Mesenchymal stem cell (in vitro differentiated cells and primary cell): ENCODE measurements around the gene DYRK3.

ENCODE experiments used
- DNase-seq: peaks from one replicate; pipeline ENCODE4 v3.0.0-alpha.2; 2013
- H2AFZ ChIP-seq: one replicate; pipeline ENCODE4 v1.6.1; 2013; ENCODE audit warnings: low read depth, mild to moderate bottlenecking, control low read depth, inconsistent platforms, low read length, moderate library complexity
- H2AK5ac ChIP-seq: 2 replicates; pipeline ENCODE4 v1.6.1; 2013; ENCODE audit warnings: low read length, moderate library complexity, mild to moderate bottlenecking, inconsistent platforms; ENCODE audit not compliant: severe bottlenecking
- H2BK120ac ChIP-seq: one replicate; pipeline ENCODE4 v1.6.1; 2013; ENCODE audit warnings: low read depth, mild to moderate bottlenecking, inconsistent platforms, low read length, moderate library complexity
- H2BK12ac ChIP-seq, 2 experiments: one replicate each; pipeline ENCODE4 v1.6.1; 2013; ENCODE audit warnings: inconsistent platforms in 2 of 2, low read length in 2 of 2, mild to moderate bottlenecking in 2 of 2, moderate library complexity in 2 of 2, control low read depth in 1 of 2
- H2BK15ac ChIP-seq: one replicate; pipeline ENCODE4 v1.6.1; 2013; ENCODE audit warnings: mild to moderate bottlenecking, low read depth, inconsistent platforms; ENCODE audit not compliant: poor library complexity, severe bottlenecking
- H2BK5ac ChIP-seq: 2 replicates; pipeline ENCODE4 v1.6.1; 2013; ENCODE audit warnings: low read depth, mild to moderate bottlenecking, low read length, control low read depth, inconsistent platforms; ENCODE audit not compliant: poor library complexity, severe bottlenecking
- H3K14ac ChIP-seq, 2 experiments: one replicate each; pipeline ENCODE4 v1.6.1; 2013; ENCODE audit warnings: inconsistent platforms in 2 of 2, low read length in 2 of 2, control low read depth in 1 of 2, mild to moderate bottlenecking in 1 of 2, moderate library complexity in 1 of 2
- H3K18ac ChIP-seq, 2 experiments: one replicate each; pipeline ENCODE4 v1.6.1; 2013; ENCODE audit warnings: inconsistent platforms in 2 of 2, low read length in 2 of 2, control low read depth in 1 of 2, low read depth in 1 of 2, mild to moderate bottlenecking in 1 of 2
- H3K23ac ChIP-seq, 2 experiments: one replicate each; pipeline ENCODE4 v1.6.1; 2013; ENCODE audit warnings: inconsistent platforms in 2 of 2, low read length in 2 of 2, mild to moderate bottlenecking in 2 of 2, moderate library complexity in 2 of 2, control low read depth in 1 of 2
- H3K27ac ChIP-seq: 2 replicates; pipeline ENCODE4 v1.5.1; 2013; ENCODE audit warnings: mild to moderate bottlenecking, moderate library complexity, low read length, control low read depth, inconsistent platforms; ENCODE audit not compliant: poor library complexity, severe bottlenecking
- H3K27me3 ChIP-seq, 2 experiments: 2 replicates each; pipeline versions ENCODE4 v1.6.1 to v1.7.0; 2013; ENCODE audit warnings: low read length in 2 of 2, mild to moderate bottlenecking in 2 of 2, moderate library complexity in 2 of 2, control low read depth in 1 of 2, inconsistent platforms in 1 of 2; ENCODE audit not compliant: control insufficient read depth in 1 of 2, insufficient read depth in 1 of 2
- H3K36me3 ChIP-seq, 2 experiments: 2 replicates each; pipeline versions ENCODE4 v1.6.1 to v1.7.0; 2013; ENCODE audit warnings: low read length in 2 of 2, control low read depth in 1 of 2, inconsistent platforms in 1 of 2, low read depth in 1 of 2, mild to moderate bottlenecking in 1 of 2; ENCODE audit not compliant: insufficient read depth in 2 of 2, control insufficient read depth in 1 of 2
- H3K4ac ChIP-seq, 2 experiments: one replicate each; pipeline ENCODE4 v1.6.1; 2013; ENCODE audit warnings: inconsistent platforms in 2 of 2, low read length in 2 of 2, mild to moderate bottlenecking in 2 of 2, moderate library complexity in 2 of 2, control low read depth in 1 of 2, low read depth in 1 of 2
- H3K4me1 ChIP-seq: 2 replicates; pipeline ENCODE4 v1.6.1; 2013; ENCODE audit warnings: low read depth, low read length, control low read depth; ENCODE audit not compliant: control insufficient read depth, insufficient read depth
- H3K4me2 ChIP-seq: 2 replicates; pipeline ENCODE4 v1.6.1; 2013; ENCODE audit warnings: low read length, mild to moderate bottlenecking, inconsistent platforms; ENCODE audit not compliant: poor library complexity, severe bottlenecking
- H3K4me3 ChIP-seq, 2 experiments: 2 replicates each; pipeline versions ENCODE4 v1.5.1 to v1.7.0; 2013; ENCODE audit warnings: low read length in 2 of 2, mild to moderate bottlenecking in 2 of 2, control low read depth in 1 of 2, low read depth in 1 of 2; ENCODE audit not compliant: insufficient read depth in 1 of 2
- H3K79me1 ChIP-seq: replicated peaks from 2 replicates; pipeline ENCODE4 v1.6.1; 2013; ENCODE audit warnings: mild to moderate bottlenecking, control low read depth, low read length, inconsistent platforms; ENCODE audit not compliant: poor library complexity, severe bottlenecking
- H3K9ac ChIP-seq: 2 replicates; pipeline ENCODE4 v1.7.0; 2013; ENCODE audit warnings: mild to moderate bottlenecking, low read length, moderate library complexity
- H3K9me3 ChIP-seq: 2 replicates; pipeline ENCODE4 v1.7.0; 2013; ENCODE audit warnings: mild to moderate bottlenecking, low read length; ENCODE audit not compliant: control insufficient read depth
- H4K8ac ChIP-seq: one replicate; pipeline ENCODE4 v1.6.1; 2013; ENCODE audit warnings: inconsistent platforms, mild to moderate bottlenecking, low read length, moderate library complexity
- H4K91ac ChIP-seq: one replicate; pipeline ENCODE4 v1.6.1; 2013; ENCODE audit warnings: mild to moderate bottlenecking, low read length, inconsistent platforms
- WGBS: methylation state at CpG from one replicate; pipeline ENCODE4 v1.1.7; 2013; ENCODE audit warnings: mixed read lengths; 5-methylcytosine and 5-hydroxymethylcytosine counted together

DYRK3 gene

DNA sequence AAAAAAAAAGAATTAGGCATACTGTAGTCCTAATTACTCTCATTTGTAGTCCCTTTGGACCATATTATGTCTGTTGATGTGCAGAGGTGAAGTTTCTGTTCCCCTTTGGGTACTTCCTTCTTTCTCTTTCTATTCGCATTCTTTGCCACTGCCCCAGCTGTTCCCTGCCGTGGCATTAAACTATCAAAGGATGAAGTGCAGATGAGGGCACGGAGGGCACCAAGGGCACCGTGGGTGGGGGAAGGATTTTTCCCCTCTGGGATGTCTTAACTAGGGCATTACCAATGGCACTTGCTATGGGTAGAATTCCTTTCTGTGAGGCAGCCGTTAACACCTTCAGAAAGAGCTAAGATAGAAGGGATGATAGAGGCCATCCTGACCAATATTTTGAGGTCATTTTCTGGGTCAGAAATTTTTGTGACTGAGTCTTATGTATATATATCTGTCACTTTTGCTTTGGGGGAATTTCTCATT is 44.4 kb downstream of the DYRK3 start:
- Histone ChIP-seq H4K91ac (no peak overlapping the region), H3K27me3 (peaks cover 0 to 10% of the 10 kb centered on the region in 2 experiments), H3K9ac (no peak overlapping the region), H2AK5ac (no peak overlapping the region), H4K8ac (no peak overlapping the region), H2BK5ac (no peak overlapping the region), H3K27ac (no peak overlapping the region), H3K4me3 (no peak overlapping the region), H3K79me1 (peaks cover 2% of the 10 kb centered on the region), H2AFZ (no peak overlapping the region), H3K4me1 (peaks cover 9% of the 10 kb centered on the region), H3K23ac (no peak overlapping the region), H3K4ac (no peak overlapping the region), H2BK12ac (no peak overlapping the region), H3K18ac (no peak overlapping the region), H3K9me3 (no peaks in the 10 kb centered on the region), H3K36me3 (no peaks in the 10 kb centered on the region), H2BK120ac (no peak overlapping the region), H3K14ac (no peak overlapping the region), H2BK15ac (no peak overlapping the region), H3K4me2 (no peak overlapping the region)
- no peak for DNase-seq
- 77% methylated on average over 5 of the region's 5 CpGs for WGBS

GRCh38 chr1:206680279-206680678 is 44.9 kb downstream of the DYRK3 start:
- H2AK5ac ChIP-seq = no peak overlapping the region
- no peak for DNase-seq
- no peak overlapping the region for H3K27ac ChIP-seq
- no peak overlapping the region for H3K23ac ChIP-seq
- H3K9me3 ChIP-seq = no peaks in the 10 kb centered on the region
- no peak overlapping the region for H3K4ac ChIP-seq
- H2BK120ac ChIP-seq = no peak overlapping the region
- H3K14ac ChIP-seq = no peak overlapping the region
- peaks cover 4% of the 10 kb centered on the region for H3K4me1 ChIP-seq
- peaks cover 0 to 10% of the 10 kb centered on the region in 2 experiments for H3K27me3 ChIP-seq
- WGBS = 100% methylated on average over 3 of the region's 4 CpGs
- no peak overlapping the region for H2AFZ ChIP-seq
- H3K4me3 ChIP-seq = no peak overlapping the region
- no peak overlapping the region for H3K9ac ChIP-seq
- H3K18ac ChIP-seq = no peak overlapping the region
- H3K4me2 ChIP-seq = no peak overlapping the region
- no peak overlapping the region for H2BK15ac ChIP-seq
- H3K79me1 ChIP-seq = peaks cover 2% of the 10 kb centered on the region
- no peak overlapping the region for H4K91ac ChIP-seq
- H2BK12ac ChIP-seq = no peak overlapping the region
- H4K8ac ChIP-seq = no peak overlapping the region
- H2BK5ac ChIP-seq = no peak overlapping the region
- no peaks in the 10 kb centered on the region for H3K36me3 ChIP-seq

- H3K18ac ChIP-seq = no peak overlapping the region
- no peak overlapping the region for H2BK120ac ChIP-seq
- DNase-seq = no peak
- peaks cover 3% of the 10 kb centered on the region for H3K4me1 ChIP-seq
- H4K91ac ChIP-seq = no peak overlapping the region
- H3K27me3 ChIP-seq = peaks cover 0 to 10% of the 10 kb centered on the region in 2 experiments
- H2BK12ac ChIP-seq = no peak overlapping the region
- H3K9ac ChIP-seq = no peak overlapping the region
- no peak overlapping the region for H3K4me3 ChIP-seq
- H3K79me1 ChIP-seq = peaks cover 2% of the 10 kb centered on the region
- H3K4me2 ChIP-seq = no peak overlapping the region
- no peak overlapping the region for H2AK5ac ChIP-seq
- no peaks in the 10 kb centered on the region for H3K9me3 ChIP-seq
- H2BK5ac ChIP-seq = no peak overlapping the region
- no peak overlapping the region for H3K4ac ChIP-seq
- H2BK15ac ChIP-seq = no peak overlapping the region
- no peak overlapping the region for H3K14ac ChIP-seq
- no peaks in the 10 kb centered on the region for H3K36me3 ChIP-seq
- no peak overlapping the region for H3K27ac ChIP-seq
- WGBS = 55% methylated on average over 2 of the region's 2 CpGs
- H4K8ac ChIP-seq = no peak overlapping the region
- H3K23ac ChIP-seq = no peak overlapping the region
- H2AFZ ChIP-seq = no peak overlapping the region
Observed at GRCh38 chr1:206681359-206681758, 46.0 kb downstream of the DYRK3 start.

GRCh38 chr1:206682111-206682510 is 46.8 kb downstream of the DYRK3 start:
- peaks cover 0 to 10% of the 10 kb centered on the region in 2 experiments for H3K27me3 ChIP-seq
- no peak overlapping the region for H2BK5ac ChIP-seq
- H3K4me1 ChIP-seq = peaks cover 4% of the 10 kb centered on the region
- no peak overlapping the region for H2BK12ac ChIP-seq
- no CpG with 5 or more reads among the region's 3 CpGs for WGBS
- H3K14ac ChIP-seq = no peak overlapping the region
- H3K36me3 ChIP-seq = no peaks in the 10 kb centered on the region
- H3K9me3 ChIP-seq = no peaks in the 10 kb centered on the region
- no peak overlapping the region for H4K91ac ChIP-seq
- no peak overlapping the region for H3K4ac ChIP-seq
- no peak overlapping the region for H3K4me2 ChIP-seq
- no peak overlapping the region for H2AFZ ChIP-seq
- no peak overlapping the region for H3K23ac ChIP-seq
- H2BK120ac ChIP-seq = no peak overlapping the region
- H3K9ac ChIP-seq = no peak overlapping the region
- H3K4me3 ChIP-seq = no peak overlapping the region
- no peak overlapping the region for H2AK5ac ChIP-seq
- peaks cover 2% of the 10 kb centered on the region for H3K79me1 ChIP-seq
- no peak overlapping the region for H2BK15ac ChIP-seq
- H3K18ac ChIP-seq = no peak overlapping the region
- H4K8ac ChIP-seq = no peak overlapping the region
- no peak overlapping the region for H3K27ac ChIP-seq
- DNase-seq = no peak
